Measurements from ENCODE around the gene CYP4B1.

GRCh38 chr1:46774297-46774696, 24.5 kb upstream of the CYP4B1 start:
- TF ChIP-seq TEAD1 (CRISPR knock-in tag; IDR thresholded peaks at IDR 0.05), result no peak
- no peak for TF ChIP-seq CTCF (IDR thresholded peaks at IDR 0.05)
- TF ChIP-seq KAT7 (CRISPR knock-in tag; IDR thresholded peaks at IDR 0.05; ENCODE audit: borderline replicate concordance), result no peak
- TF ChIP-seq OVOL2 (CRISPR knock-in tag; IDR thresholded peaks at IDR 0.05; ENCODE audit: borderline replicate concordance), result no peak
- TF ChIP-seq AR (CRISPR knock-in tag; IDR thresholded peaks at IDR 0.05), result no peak
- no peak for TF ChIP-seq CREM (CRISPR knock-in tag; IDR thresholded peaks at IDR 0.05)
- TF ChIP-seq USF2 (CRISPR knock-in tag; IDR thresholded peaks at IDR 0.05), result no peak
- TF ChIP-seq TP53 (CRISPR knock-in tag; IDR thresholded peaks at IDR 0.05), result no peak
- no peak for TF ChIP-seq PREB (CRISPR knock-in tag; IDR thresholded peaks at IDR 0.05; ENCODE audit: borderline replicate concordance)
- TF ChIP-seq ZNF317 (CRISPR knock-in tag; IDR thresholded peaks at IDR 0.05; ENCODE audit: borderline replicate concordance, low read depth), result no peak
- no peak for TF ChIP-seq ZNF121 (CRISPR knock-in tag; IDR thresholded peaks at IDR 0.05)
- no peak for TF ChIP-seq JUN (CRISPR knock-in tag; IDR thresholded peaks at IDR 0.05)
- TF ChIP-seq MAX (CRISPR knock-in tag; IDR thresholded peaks at IDR 0.05), result no peak
